ENCODE measurements around the gene RPS6KB2.

RPS6KB2 gene

DNA sequence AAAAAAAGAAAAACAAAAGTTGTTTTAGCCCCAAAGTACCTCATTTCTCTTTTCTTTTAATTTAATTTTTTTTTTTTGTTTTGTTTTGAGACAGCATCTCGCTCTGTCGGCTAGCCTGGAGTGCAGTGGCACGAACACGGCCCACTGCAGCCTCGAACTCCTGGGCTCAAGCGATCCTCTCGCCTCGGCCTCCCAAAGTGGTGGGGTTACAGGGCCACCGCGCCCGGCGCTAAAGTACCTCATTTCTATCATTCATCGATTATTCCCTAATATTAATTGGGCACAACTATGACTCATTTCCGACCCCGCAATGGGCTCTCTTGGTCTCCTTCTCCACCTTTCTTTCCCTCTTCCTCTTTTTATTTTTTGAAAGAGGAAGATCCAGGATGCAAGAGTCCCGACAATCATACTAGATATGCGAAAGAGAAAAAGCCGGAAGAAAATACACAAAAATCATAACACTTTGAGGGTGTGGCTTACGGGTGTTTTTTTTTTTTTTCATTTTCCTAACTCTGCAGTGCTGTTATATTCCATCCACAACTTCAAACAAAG is 54.1 kb downstream of the RPS6KB2 start:
- H3K4me1 Mint-ChIP-seq = peaks cover 42 to 49% of the 10 kb centered on the region in 2 donors
- H3K4me3 Mint-ChIP-seq = peak overlapping the region; percentile 94 to 96
- DNase-seq (no peak), ATAC-seq (replicated peaks) (peak; percentile 14 to 17)
- H3K27ac Mint-ChIP-seq = peak overlapping the region; percentile 99
- H3K9me3 Mint-ChIP-seq = peaks cover 0 to 3% of the 10 kb centered on the region in 2 donors
- no peaks in the 10 kb centered on the region for H3K27me3 Mint-ChIP-seq
- H3K36me3 Mint-ChIP-seq = peaks cover 15 to 31% of the 10 kb centered on the region in 2 donors

DNA sequence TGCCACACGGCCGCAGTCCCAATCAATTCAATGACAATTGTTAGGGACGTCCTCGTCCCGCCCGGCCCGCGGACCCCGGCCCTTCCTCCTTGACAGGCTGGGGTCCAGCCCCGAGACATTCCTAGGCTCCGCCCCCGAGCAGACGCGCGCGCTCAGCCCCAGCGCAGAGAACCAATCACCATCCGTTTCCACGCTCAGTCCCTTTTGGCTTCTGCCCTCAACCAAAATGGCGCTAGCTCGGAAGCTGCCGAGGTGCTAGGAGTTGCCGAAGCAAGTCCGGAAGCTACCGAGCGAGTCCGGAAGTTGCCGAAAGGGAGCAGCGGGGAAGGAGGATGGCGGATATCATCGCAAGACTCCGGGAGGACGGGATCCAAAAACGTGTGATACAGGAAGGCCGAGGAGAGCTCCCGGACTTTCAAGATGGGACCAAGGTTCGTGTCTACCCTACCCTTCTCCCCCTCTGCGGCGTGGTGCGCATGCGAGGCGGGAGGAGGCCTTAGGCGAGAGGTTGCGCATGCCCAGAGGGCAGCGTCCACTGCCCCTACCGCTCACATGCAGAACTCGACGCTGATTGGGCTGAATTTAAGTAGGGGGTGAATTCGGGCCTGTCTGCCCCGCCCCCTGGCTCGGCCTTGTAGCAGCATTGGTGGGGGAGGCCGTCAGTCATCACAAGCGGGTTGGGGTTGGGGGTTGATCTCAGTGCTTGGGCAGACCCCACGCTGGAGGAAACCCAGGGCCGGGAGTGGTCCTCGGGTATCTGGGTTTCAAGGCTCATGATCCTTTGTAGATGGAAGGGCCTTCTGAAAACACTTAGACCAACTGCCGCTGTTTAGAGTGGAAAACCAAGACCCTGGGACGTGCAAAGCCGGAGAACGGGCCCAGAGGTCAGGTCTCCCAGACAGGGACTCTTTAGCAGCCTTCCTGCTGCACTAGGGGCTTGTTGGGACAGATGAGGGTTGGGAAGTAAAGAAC is 54.8 kb downstream of the RPS6KB2 start, which contains the start of gene AIP:
Gene AIP, plus strand, starts transcription at position 200 of the 972 bp plus-strand sequence. Its CDS starts 133 bp downstream, at position 333.
- peaks cover 48 to 57% of the 10 kb centered on the region in 2 donors for H3K4me1 Mint-ChIP-seq
- no peaks in the 10 kb centered on the region for H3K27me3 Mint-ChIP-seq
- H3K27ac Mint-ChIP-seq = peak within 1 kb of the TSS; percentile 99
- H3K9me3 Mint-ChIP-seq = peaks cover 0 to 3% of the 10 kb centered on the region in 2 donors
- DNase-seq (peak; percentile 97), ATAC-seq (replicated peaks) (peak; percentile 79 to 87)
- peaks cover 18 to 39% of the 10 kb centered on the region in 2 donors for H3K36me3 Mint-ChIP-seq
- H3K4me3 Mint-ChIP-seq = peak within 1 kb of the TSS; percentile 94 to 96

DNA sequence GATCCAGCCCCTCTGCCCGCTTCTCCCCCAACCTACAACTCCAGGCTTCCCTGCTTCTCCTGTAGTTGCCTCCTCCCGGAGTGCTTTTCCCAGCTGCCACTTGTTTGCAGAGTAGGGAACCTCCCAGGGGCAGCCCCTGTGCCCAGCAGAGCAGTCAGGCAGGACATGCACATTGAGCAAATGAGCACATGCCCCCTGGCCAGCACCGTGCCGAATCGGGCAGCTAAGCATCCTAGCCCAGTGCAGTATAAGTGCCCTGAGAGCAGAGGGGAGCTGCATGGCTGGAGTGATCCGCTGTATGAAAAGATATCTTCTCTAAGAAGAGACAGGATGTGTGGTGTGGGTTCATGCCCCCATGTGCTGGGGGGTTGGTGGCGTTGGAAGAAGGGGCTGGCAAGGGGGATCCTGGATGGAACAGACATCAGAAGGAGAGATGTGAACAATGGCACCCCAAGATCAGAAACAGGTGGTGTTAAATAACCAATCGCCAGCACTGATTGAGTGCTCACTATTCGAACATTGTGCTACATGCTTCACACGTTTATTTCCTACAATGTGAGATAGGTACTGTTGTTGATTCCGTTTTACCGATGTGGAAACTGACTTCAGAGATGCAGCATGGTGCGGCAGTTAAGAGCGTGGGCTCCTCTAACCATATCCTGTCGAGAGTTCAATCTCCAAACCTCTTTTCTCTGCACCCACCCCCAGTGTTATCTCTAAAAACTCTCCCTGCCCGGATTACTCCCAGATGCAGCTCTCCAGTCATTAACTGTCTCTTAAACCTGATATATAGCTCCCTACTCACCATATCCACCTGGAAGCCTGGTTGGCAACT is 55.8 kb downstream of the RPS6KB2 start:
- peaks cover 25 to 48% of the 10 kb centered on the region in 2 donors for H3K36me3 Mint-ChIP-seq
- DNase-seq (no peak), ATAC-seq (replicated peaks) (peak in 1 of 2 donors; percentile 12)
- H3K4me1 Mint-ChIP-seq = peaks cover 49 to 58% of the 10 kb centered on the region in 2 donors
- peak overlapping the region; percentile 94 to 96 for H3K4me3 Mint-ChIP-seq
- peaks cover 0 to 3% of the 10 kb centered on the region in 2 donors for H3K9me3 Mint-ChIP-seq
- H3K27me3 Mint-ChIP-seq = no peaks in the 10 kb centered on the region
- peak overlapping the region; percentile 99 for H3K27ac Mint-ChIP-seq

DNA sequence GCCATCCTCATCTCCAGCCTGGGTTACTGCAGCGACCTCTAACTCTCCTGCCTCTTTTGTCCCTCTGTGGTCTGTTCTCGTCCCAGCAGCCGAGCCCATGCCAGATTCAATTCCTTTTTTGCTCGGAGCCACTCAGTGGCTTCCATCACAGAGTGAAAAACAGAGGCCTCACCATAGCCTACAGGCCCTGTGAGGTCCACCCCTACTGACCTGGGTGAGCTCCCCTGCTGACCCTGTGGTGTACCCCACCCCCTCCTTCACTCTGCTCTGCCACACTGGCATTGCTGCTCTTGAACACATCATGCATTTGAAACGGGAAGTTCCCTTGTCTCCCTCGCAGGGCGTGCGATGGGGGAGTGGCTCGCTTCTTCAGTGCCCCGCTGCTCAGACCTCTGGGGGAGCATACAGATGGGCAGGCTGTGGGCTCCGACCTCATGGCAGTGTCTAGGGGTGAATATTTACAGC is 56.6 kb downstream of the RPS6KB2 start:
- ATAC-seq (replicated peaks) = peak; percentile 44 to 50
- Mint-ChIP-seq H3K4me3 (peak overlapping the region; percentile 94 to 96), H3K27me3 (no peaks in the 10 kb centered on the region), H3K9me3 (peaks cover 0 to 3% of the 10 kb centered on the region in 2 donors), H3K4me1 (peaks cover 53 to 62% of the 10 kb centered on the region in 2 donors), H3K36me3 (peaks cover 30 to 54% of the 10 kb centered on the region in 2 donors), H3K27ac (peak overlapping the region; percentile 99)
- no peak for DNase-seq

Data from stimulated activated naive B cell treated with anti-CD40 and anti-IgM and Interleukin-4, amounts not matched to agents 10 μg/mL and 1 μg/mL and 100 μg/mL, for 72 hours (primary cell).